Head of caudate nucleus (tissue), 42 donors: ENCODE results near the gene TUBA1C.
"Not testable (repeated sequence)": the region's sequence is repeated elsewhere in the genome, so short reads cannot be mapped to it uniquely, and the experiment has no call there.

Experiments used
- DNase-seq, 42 donors: peaks; one replicate each; pipeline versions ENCODE4 v3.0.0 to v3.0.0-alpha.2; 2020 to 2021; ENCODE audit warnings: mixed read lengths in 7 of 42
- intact Hi-C: fragments of 100-400 bp; cut with DNase I; formaldehyde crosslinking; loops from one replicate; pipeline ENCODE4 v1.15.0; 2022

Gene TUBA1C

DNA sequence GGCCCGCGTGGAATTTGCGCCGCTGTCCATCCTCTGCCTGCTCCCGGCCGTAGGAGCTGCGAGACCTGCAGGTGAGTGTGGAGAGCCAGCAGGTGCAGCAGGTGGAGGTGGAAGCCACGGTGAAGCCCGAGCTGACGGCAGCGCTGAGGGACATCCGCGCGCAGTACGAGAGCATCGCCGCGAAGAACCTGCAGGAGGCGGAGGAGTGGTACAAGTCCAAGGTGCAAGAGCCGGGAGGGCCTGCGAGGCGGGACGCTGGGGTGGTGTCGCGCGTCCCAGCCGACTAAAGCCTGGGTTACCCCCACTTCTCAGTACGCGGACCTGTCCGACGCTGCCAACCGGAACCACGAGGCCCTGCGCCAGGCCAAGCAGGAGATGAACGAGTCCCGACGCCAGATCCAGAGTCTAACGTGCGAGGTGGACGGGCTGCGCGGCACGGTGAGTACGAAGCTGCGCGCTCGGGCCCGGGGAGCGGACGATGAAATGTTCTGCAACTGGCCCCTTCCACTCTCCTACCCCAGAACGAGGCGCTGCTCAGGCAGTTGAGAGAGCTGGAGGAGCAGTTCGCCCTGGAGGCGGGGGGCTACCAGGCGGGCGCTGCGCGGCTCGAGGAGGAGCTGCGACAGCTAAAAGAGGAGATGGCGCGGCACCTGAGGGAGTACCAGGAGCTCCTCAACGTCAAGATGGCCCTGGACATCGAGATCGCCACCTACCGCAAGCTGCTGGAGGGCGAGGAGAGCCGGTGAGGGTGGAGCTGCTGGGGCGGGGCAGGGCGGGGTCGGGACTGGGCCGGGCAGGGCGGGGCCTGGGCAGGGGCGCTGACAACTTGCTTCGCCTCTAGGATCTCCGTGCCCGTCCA, 32.2 kb downstream of the TUBA1C start:
- intact Hi-C loops = no loop called here
- DNase-seq = no peak

- intact Hi-C loops = no loop called here
- no peak for DNase-seq
These were observed 32.8 kb downstream of the TUBA1C start for GRCh38 chr12:49297695-49298060.

DNA sequence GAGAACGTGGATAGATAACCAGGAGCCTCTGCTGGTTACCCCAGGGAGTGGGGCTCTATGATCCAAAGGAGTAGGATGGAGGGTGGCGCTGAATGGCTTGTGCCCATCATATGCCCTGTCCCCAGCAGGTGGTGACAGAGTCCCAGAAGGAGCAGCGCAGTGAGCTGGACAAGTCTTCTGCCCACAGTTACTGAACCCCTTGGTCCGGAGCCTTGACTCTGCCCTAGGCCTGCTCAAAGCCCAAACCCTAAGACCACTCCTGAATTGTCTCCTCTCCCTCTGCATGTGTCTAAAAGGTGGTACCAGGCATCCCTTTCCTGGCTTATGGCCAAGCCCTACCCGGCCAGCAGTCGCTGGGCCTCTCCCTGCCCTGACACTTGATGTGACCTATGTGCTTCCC, 33.3 kb downstream of the TUBA1C start:
- intact Hi-C loops = no loop called here
- no peak for DNase-seq

- intact Hi-C loops = no loop called here
- DNase-seq = no peak
These were observed 36.9 kb downstream of the TUBA1C start for GRCh38 chr12:49301760-49302159.

DNA sequence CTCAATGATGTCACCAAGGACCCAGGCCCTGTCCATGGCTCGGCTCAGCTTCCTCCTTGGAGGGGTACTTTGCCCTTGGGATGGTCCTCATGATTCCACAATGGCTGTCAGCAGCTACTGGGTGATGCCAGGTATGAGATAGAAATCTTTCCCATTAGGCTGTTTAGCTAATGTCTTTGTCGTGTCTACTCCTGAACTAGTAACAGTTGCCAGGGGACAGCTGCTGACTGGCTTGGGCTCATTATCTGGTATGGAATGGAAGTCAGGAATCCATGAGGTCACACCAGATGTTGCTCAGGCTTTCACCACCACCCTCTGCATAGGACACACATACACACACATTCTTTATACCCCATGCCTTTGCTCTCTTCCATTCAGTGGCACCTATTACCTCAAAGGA, 39.3 kb downstream of the TUBA1C start:
- DNase-seq = no peak
- intact Hi-C loops = no loop called here

DNA sequence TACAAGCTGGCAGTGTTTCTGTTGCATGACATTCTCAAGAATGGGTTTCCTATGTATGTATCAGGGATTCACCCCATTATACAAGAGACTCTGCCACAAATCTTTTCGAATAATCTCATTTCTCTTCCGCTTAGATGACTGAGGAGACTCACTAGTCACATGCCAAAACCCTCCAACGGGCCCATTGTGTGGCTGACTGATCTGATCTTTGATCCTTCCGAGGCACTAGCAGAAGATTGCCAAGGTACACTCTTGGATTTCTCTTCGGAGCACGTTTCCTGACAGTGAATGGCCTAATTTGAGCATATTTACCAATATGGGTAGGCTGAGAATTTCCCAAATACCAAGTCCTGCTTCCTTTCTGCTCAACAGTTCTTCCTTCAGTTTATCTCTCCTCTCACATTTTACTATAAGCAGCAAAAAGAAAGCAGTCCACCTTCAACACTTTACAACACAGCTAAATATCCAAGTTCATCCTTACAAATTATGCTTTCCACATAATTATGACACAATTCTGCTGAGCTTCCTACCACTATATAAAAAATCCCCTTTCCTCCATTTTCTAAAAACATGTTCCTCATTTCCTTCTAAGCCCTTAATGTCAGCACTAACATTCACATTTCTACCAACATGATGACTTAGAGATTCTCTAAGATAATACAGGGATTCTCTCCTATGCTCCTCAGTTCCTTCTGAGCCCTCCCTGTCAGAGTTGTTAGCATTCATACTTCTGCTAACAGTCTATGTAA, 41.1 kb downstream of the TUBA1C start:
- no peak for DNase-seq
- intact Hi-C loops = no loop called here

GRCh38 chr12:49309386-49309785, 44.5 kb downstream of the TUBA1C start:
- intact Hi-C loops = no loop called here
- peak in 1 of 42 donors; percentile 10 for DNase-seq

- intact Hi-C loops, DNase-seq: not testable (repeated sequence)
These were observed 45.6 kb downstream of the TUBA1C start for GRCh38 chr12:49310451-49311000.

GRCh38 chr12:49314811-49315210, 49.9 kb downstream of the TUBA1C start:
- no peak for DNase-seq
- intact Hi-C loops = no loop called here

DNA sequence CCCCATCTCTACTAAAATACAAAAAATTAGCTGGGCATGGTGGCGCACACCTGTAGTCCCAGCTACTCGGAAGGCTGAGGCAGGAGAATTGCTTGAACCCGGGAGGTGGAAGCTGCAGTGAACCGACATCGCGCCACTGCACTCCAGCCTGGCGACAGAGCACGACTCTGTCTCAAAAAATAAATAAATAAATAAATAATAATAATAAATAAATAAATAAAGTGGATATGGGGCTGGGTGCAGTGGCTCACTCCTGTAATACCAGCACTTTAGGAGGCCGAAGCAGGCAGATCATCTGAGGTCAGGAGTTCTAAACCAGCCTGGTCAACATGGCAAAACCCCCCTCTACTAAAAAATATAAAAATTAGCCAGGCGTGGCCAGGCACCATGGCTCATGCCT, 52.2 kb downstream of the TUBA1C start:
- DNase-seq, intact Hi-C loops: not testable (repeated sequence)

DNA sequence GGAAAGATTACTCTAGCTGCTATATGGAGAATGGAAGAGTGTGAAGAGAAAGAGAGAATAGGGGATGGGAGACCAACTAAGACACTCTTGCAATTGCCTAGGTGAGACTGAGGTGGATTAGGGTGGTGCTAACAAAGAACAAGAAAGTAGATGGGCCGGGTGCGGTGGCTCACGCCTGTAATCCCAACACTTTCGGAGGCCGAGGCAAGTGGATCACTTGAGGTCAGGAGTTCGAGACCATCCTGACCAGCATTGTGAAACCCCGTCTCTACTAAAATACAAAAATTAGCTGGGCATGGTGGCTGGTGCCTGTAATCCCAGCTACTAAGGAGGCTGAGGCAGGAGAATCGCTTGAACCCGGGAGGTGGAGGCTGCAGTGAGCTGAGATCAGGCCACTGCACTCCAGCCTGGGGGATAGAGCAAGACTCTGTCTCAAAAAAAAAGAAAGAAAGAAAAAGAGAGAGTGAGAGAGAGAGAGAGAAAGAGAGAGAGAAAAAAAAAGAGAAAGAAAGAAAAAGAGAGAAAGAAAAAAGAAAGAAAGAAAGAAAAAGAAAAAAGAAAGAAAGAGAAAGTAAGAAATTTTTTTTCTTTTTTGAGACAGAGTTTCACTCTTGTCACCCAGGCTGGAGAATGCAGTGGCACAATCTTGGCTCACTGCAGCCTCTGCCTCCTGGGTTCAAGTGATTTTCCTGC, 55.7 kb downstream of the TUBA1C start:
- intact Hi-C loops, DNase-seq: not testable (repeated sequence)

DNA sequence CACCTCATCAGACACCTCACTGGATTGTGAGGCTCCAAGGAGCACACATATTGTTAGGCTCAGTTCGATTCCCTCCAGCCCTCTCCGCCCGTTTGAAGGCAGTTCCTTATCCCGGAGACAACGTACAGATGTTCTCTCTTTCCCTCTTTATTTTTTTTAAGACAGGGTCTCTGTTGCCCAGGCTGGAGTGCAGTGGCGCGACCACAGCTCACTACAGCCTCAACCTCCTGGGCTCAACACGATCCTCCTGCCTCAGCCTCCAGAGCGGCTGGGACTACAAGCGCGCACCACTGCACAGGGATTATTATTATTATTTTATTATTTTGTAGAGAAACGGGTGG, 57.5 kb downstream of the TUBA1C start:
- DNase-seq = no peak
- intact Hi-C loops = no loop called here

- intact Hi-C loops = no loop called here
- DNase-seq = peak; percentile 91 to 99 (median 98)
These were observed 58.0 kb downstream of the TUBA1C start, which contains the start of gene TROAP for GRCh38 chr12:49322708-49323523. Gene TROAP (plus strand): TSS chr12:49323255. CDS start chr12:49323609, 354 bp downstream.

- peak in 1 of 42 donors; percentile 24 for DNase-seq
- intact Hi-C loops = no loop called here
These were observed 58.7 kb downstream of the TUBA1C start for GRCh38 chr12:49323524-49324097.
